IgD-negative memory B cell (primary cell): ENCODE measurements around the gene FAM3B. TPM values are rescaled to one million over a fixed set of nuclear protein-coding genes. Genes with fewer than 3 reads are reported as not detected.

Experiments
- H3K27ac Mint-ChIP-seq, 3 donors: one replicate each; pipeline ENCODE4 v1.8.0; 2020 to 2022; ENCODE audit warnings: mild to moderate bottlenecking in 3 of 3, mixed read lengths in 3 of 3, moderate library complexity in 1 of 3
- H3K27me3 Mint-ChIP-seq: one replicate; pipeline ENCODE4 v1.8.0; 2021; ENCODE audit warnings: mixed read lengths
- H3K36me3 Mint-ChIP-seq: one replicate; pipeline ENCODE4 v1.8.0; 2020; ENCODE audit warnings: mild to moderate bottlenecking, mixed read lengths
- H3K4me1 Mint-ChIP-seq, 3 donors: one replicate each; pipeline ENCODE4 v1.8.0; 2020 to 2022; ENCODE audit warnings: mixed read lengths in 3 of 3, mild to moderate bottlenecking in 1 of 3
- H3K4me3 Mint-ChIP-seq, 4 donors: one replicate each; pipeline ENCODE4 v1.8.0; 2020 to 2022; ENCODE audit warnings: mild to moderate bottlenecking in 4 of 4, mixed read lengths in 4 of 4, moderate library complexity in 3 of 4
- H3K9me3 Mint-ChIP-seq, 3 donors: one replicate each; pipeline ENCODE4 v1.8.0; 2020 to 2021; ENCODE audit warnings: mixed read lengths in 3 of 3, mild to moderate bottlenecking in 1 of 3
- polyA plus RNA-seq: library from polyadenylated mRNA; unstranded; fragments of 300-500 nt; fragmentation: Illumina TruSeq; gene quantifications from one replicate; pipeline ENCODE4 v1.2.3, GENCODE V29; 2021

FAM3B gene
- polyA plus RNA-seq, 1 donor from 2014 or later: not detected

GRCh38 chr21:41327753-41328152 lies 11.2 kb downstream of the FAM3B start:
- Mint-ChIP-seq H3K27me3 (peaks cover 2% of the 10 kb centered on the region), H3K27ac (no peak overlapping the region), H3K4me1 (no peaks in the 10 kb centered on the region), H3K9me3 (no peaks in the 10 kb centered on the region), H3K4me3 (no peak overlapping the region), H3K36me3 (peaks cover 1% of the 10 kb centered on the region)

GRCh38 chr21:41328660-41329607 lies 12.3 kb downstream of the FAM3B start:
- H3K9me3 Mint-ChIP-seq: peaks cover 2 to 5% (median 2%) of the 10 kb centered on the region in 3 donors
- peaks cover 2% of the 10 kb centered on the region for H3K27me3 Mint-ChIP-seq
- H3K4me3 Mint-ChIP-seq: no peak overlapping the region
- peaks cover 2% of the 10 kb centered on the region for H3K36me3 Mint-ChIP-seq
- H3K4me1 Mint-ChIP-seq: no peaks in the 10 kb centered on the region
- H3K27ac Mint-ChIP-seq: no peak overlapping the region

GRCh38 chr21:41333752-41334151 lies 17.2 kb downstream of the FAM3B start:
- Mint-ChIP-seq H3K4me1 (no peaks in the 10 kb centered on the region), H3K27me3 (peaks cover 2% of the 10 kb centered on the region), H3K36me3 (peaks cover 4% of the 10 kb centered on the region), H3K9me3 (peaks cover 3 to 5% (median 4%) of the 10 kb centered on the region in 3 donors), H3K4me3 (no peak overlapping the region), H3K27ac (peak overlapping the region in 1 of 3 donors; percentile 41)

- H3K4me1 Mint-ChIP-seq: no peaks in the 10 kb centered on the region
- peaks cover 3 to 9% (median 9%) of the 10 kb centered on the region in 3 donors for H3K9me3 Mint-ChIP-seq
- no peak overlapping the region for H3K27ac Mint-ChIP-seq
- peaks cover 3% of the 10 kb centered on the region for H3K36me3 Mint-ChIP-seq
- peaks cover 10% of the 10 kb centered on the region for H3K27me3 Mint-ChIP-seq
- no peak overlapping the region for H3K4me3 Mint-ChIP-seq
Measured at GRCh38 chr21:41337515-41337914, 20.9 kb downstream of the FAM3B start.

- H3K27me3 Mint-ChIP-seq: peaks cover 11% of the 10 kb centered on the region
- peaks cover 3 to 10% (median 8%) of the 10 kb centered on the region in 3 donors for H3K9me3 Mint-ChIP-seq
- peaks cover 3% of the 10 kb centered on the region for H3K36me3 Mint-ChIP-seq
- no peak overlapping the region for H3K4me3 Mint-ChIP-seq
- H3K27ac Mint-ChIP-seq: no peak overlapping the region
- H3K4me1 Mint-ChIP-seq: no peaks in the 10 kb centered on the region
Measured at GRCh38 chr21:41338455-41338854, 21.9 kb downstream of the FAM3B start.

- Mint-ChIP-seq H3K9me3 (peaks cover 0 to 7% (median 3%) of the 10 kb centered on the region in 3 donors), H3K27me3 (peaks cover 16% of the 10 kb centered on the region), H3K4me1 (peaks cover 0 to 2% (median 0%) of the 10 kb centered on the region in 3 donors), H3K4me3 (no peak overlapping the region), H3K27ac (no peak overlapping the region), H3K36me3 (no peaks in the 10 kb centered on the region)
Measured at GRCh38 chr21:41342035-41342434, 25.4 kb downstream of the FAM3B start.

GRCh38 chr21:41344146-41344545 lies 27.5 kb downstream of the FAM3B start:
- Mint-ChIP-seq H3K9me3 (peaks cover 0 to 7% (median 3%) of the 10 kb centered on the region in 3 donors), H3K27ac (no peak overlapping the region), H3K27me3 (peaks cover 18% of the 10 kb centered on the region), H3K4me1 (peaks cover 0 to 2% (median 0%) of the 10 kb centered on the region in 3 donors), H3K36me3 (no peaks in the 10 kb centered on the region), H3K4me3 (no peak overlapping the region)

GRCh38 chr21:41345356-41345755 lies 28.8 kb downstream of the FAM3B start:
- H3K36me3 Mint-ChIP-seq: no peaks in the 10 kb centered on the region
- H3K4me1 Mint-ChIP-seq: peaks cover 0 to 2% (median 0%) of the 10 kb centered on the region in 3 donors
- H3K4me3 Mint-ChIP-seq: no peak overlapping the region
- H3K9me3 Mint-ChIP-seq: peaks cover 0 to 7% (median 3%) of the 10 kb centered on the region in 3 donors
- peaks cover 19% of the 10 kb centered on the region for H3K27me3 Mint-ChIP-seq
- H3K27ac Mint-ChIP-seq: no peak overlapping the region

- Mint-ChIP-seq H3K36me3 (no peaks in the 10 kb centered on the region), H3K4me3 (no peak overlapping the region), H3K27ac (no peak overlapping the region)
Measured at GRCh38 chr21:41345934-41346685, 29.5 kb downstream of the FAM3B start.

GRCh38 chr21:41346758-41347157 lies 30.2 kb downstream of the FAM3B start:
- H3K27ac Mint-ChIP-seq: no peak overlapping the region
- H3K9me3 Mint-ChIP-seq: peaks cover 0 to 7% (median 3%) of the 10 kb centered on the region in 3 donors
- H3K36me3 Mint-ChIP-seq: no peaks in the 10 kb centered on the region
- H3K4me3 Mint-ChIP-seq: no peak overlapping the region
- H3K4me1 Mint-ChIP-seq: peaks cover 0 to 2% (median 0%) of the 10 kb centered on the region in 3 donors
- H3K27me3 Mint-ChIP-seq: peaks cover 21% of the 10 kb centered on the region

More at GRCh38 chr21:41345934-41346685, 29.5 kb downstream of the FAM3B start:
- H3K9me3 Mint-ChIP-seq: peaks cover 0 to 7% (median 3%) of the 10 kb centered on the region in 3 donors
- peaks cover 21% of the 10 kb centered on the region for H3K27me3 Mint-ChIP-seq
- peaks cover 0 to 2% (median 0%) of the 10 kb centered on the region in 3 donors for H3K4me1 Mint-ChIP-seq

- Mint-ChIP-seq H3K27me3 (peaks cover 17% of the 10 kb centered on the region), H3K4me3 (no peak overlapping the region)
Measured at GRCh38 chr21:41348434-41348833, 31.8 kb downstream of the FAM3B start.

GRCh38 chr21:41349126-41349525 lies 32.5 kb downstream of the FAM3B start:
- Mint-ChIP-seq H3K9me3 (no peaks in the 10 kb centered on the region), H3K27ac (no peak overlapping the region), H3K4me3 (no peak overlapping the region), H3K27me3 (peaks cover 14% of the 10 kb centered on the region), H3K4me1 (peaks cover 0 to under 1% (median 0%) of the 10 kb centered on the region in 3 donors), H3K36me3 (no peaks in the 10 kb centered on the region)

More at GRCh38 chr21:41348434-41348833, 31.8 kb downstream of the FAM3B start:
- Mint-ChIP-seq H3K9me3 (no peaks in the 10 kb centered on the region), H3K4me1 (peaks cover 0 to 2% (median 0%) of the 10 kb centered on the region in 3 donors), H3K36me3 (no peaks in the 10 kb centered on the region), H3K27ac (no peak overlapping the region)

GRCh38 chr21:41349619-41350390 lies 33.2 kb downstream of the FAM3B start:
- no peaks in the 10 kb centered on the region for H3K9me3 Mint-ChIP-seq
- peaks cover 0 to 2% (median 0%) of the 10 kb centered on the region in 3 donors for H3K4me1 Mint-ChIP-seq
- H3K27me3 Mint-ChIP-seq: peaks cover 13% of the 10 kb centered on the region
- H3K4me3 Mint-ChIP-seq: no peak overlapping the region
- no peak overlapping the region for H3K27ac Mint-ChIP-seq
- no peaks in the 10 kb centered on the region for H3K36me3 Mint-ChIP-seq

- Mint-ChIP-seq H3K9me3 (no peaks in the 10 kb centered on the region), H3K36me3 (no peaks in the 10 kb centered on the region), H3K4me3 (no peak overlapping the region), H3K27me3 (peaks cover 12% of the 10 kb centered on the region), H3K27ac (no peak overlapping the region), H3K4me1 (peaks cover 0 to 2% (median 0%) of the 10 kb centered on the region in 3 donors)
Measured at GRCh38 chr21:41350436-41351155, 34.0 kb downstream of the FAM3B start.
